ENCODE data around the gene OR4F6.
A peak's percentile ranks its signal among the peaks of the same experiment; 100 is the strongest.
"Not testable (repeated sequence)": the region's sequence is repeated elsewhere in the genome, so short reads cannot be mapped to it uniquely, and the experiment has no call there.

OR4F6 gene, protein sequence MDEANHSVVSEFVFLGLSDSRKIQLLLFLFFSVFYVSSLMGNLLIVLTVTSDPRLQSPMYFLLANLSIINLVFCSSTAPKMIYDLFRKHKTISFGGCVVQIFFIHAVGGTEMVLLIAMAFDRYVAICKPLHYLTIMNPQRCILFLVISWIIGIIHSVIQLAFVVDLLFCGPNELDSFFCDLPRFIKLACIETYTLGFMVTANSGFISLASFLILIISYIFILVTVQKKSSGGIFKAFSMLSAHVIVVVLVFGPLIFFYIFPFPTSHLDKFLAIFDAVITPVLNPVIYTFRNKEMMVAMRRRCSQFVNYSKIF

DNA sequence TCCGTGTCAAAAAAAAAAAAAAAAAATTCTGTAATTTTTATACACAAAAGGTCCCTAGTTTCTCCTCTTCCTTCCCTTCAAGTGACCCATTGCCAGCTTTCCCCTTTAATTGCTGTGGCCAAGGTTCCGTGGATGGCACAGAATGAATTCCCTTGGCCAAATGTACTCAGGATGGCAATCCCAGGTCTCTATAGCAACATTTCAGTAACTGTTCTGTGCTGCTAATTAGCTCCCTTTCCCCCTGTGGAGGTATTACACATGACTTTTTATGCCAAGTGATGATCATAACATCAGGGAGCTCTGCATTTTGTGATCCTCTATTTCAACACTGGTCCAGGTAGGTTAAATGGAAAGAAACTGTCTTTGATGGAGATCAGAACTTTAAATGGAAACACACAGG is at the start of gene OR4F6:
OR4F6 (plus strand) TSS at position 301 of the 400 bp plus-strand sequence. CDS start 2,211 bp downstream, outside the sequence.
- DNase-seq = no peak

DNA sequence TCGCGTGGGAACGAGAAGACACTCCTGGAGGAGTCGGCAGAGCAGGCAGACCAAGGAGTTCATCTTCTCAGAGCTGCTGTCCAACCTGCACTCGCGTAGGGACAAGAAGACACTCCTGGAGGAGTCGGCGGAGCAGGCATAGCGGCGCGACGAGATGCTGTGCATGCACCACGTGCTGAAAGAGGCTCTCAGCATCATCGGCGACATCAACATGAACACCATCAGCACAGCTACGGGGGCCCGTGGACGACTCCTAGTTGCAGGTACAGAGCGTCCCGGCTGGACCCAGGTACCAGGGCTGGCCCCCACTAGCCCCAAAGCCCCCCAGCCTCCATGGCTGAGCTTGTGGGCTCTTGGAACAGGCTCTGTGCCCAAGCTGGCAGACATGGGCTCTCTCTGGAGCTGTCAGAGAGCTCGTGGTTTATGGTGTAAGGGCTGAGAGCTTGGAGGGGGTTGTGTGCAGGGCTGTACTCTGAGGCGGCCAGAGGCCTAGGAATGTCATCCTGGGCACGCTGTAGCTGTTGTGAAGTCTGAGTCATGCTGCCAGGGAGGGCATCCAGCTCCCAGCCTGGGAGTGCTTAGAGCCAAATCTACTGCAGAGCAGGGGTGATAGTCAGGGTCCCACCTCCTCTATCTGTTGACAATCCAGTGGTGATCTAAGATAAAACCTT is 38.5 kb upstream of the OR4F6 start:
- DNase-seq = not testable (repeated sequence)

DNA sequence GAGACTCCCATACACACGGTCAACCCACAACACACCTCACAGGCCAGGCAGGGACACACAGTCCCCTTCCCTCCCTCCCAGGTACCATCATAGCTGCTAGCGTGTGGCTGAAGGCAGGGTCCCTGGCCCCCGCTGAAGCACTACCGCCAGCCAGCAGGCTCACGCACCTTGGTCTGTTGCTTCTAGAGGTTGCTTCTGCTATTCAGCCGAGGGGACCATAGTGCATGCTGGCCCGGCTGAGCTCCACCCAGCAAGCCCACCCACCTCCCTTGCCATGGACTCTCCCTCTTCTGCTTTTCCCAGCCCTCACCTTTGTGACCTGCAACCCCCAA is 38.0 kb upstream of the OR4F6 start:
- DNase-seq = not testable (repeated sequence)

DNA sequence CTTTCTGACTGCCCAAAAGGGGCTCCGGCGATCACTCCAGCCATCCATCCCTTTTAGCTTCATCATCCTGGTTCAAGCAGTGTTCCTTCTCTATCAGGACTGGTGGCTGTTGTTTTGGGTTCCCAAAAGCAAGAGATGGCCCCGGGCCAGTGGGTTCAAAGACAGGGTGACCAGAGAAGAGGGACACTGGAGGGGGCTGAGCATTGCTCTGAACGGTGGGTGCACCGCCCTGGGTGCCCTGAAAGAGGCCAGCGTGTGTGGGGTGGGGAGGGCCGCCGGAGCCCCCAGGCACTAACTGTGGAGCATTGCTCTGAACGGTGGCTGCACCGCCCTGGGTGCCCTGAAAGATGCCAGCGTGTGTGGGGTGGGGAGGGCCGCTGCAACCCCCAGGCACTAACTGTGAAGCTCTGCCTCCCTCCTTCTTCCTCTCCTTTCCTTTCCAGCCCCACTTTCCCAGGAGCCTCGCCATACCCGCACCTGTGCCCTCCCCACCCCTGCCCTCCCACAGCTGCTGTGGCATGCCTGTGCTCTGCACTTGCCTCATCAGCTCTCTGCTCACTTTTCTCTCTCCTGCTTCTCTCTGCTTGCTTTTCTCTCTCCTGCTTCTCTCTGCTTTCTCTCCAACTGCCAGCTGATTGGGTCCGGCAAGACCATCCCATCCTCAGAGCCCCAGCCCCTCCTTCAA is 37.4 kb upstream of the OR4F6 start:
- no peak for DNase-seq

DNA sequence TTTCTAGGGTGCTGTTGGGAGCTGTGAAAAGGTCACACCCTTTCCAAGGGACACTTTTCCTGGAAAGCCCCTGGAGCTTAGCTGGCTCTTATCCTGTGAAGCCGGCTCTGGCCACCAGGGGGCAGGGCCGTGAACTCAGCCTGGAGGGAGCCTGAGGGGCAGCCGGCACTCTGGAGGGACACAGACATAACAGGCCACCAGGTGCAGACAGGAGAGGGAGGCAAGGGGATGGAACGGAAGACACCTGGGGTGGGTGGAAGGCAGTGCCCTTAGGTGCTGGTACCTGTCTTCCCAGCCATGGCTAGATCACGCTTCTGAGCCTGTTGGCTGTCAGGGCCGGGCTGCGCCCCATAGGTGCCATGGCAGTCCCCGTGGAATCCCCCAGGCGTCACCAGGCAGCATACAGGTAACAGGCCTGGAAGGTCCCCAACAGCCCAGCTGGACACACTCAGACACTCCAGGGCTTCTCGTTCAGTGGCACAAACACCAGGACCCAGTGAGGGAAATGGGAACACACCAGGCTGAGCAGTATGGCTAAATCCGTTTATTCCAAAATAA is 36.1 kb upstream of the OR4F6 start:
- DNase-seq = not testable (repeated sequence)

GRCh38 chr15:101772921-101773320 is 30.4 kb upstream of the OR4F6 start:
- DNase-seq = no peak

DNA sequence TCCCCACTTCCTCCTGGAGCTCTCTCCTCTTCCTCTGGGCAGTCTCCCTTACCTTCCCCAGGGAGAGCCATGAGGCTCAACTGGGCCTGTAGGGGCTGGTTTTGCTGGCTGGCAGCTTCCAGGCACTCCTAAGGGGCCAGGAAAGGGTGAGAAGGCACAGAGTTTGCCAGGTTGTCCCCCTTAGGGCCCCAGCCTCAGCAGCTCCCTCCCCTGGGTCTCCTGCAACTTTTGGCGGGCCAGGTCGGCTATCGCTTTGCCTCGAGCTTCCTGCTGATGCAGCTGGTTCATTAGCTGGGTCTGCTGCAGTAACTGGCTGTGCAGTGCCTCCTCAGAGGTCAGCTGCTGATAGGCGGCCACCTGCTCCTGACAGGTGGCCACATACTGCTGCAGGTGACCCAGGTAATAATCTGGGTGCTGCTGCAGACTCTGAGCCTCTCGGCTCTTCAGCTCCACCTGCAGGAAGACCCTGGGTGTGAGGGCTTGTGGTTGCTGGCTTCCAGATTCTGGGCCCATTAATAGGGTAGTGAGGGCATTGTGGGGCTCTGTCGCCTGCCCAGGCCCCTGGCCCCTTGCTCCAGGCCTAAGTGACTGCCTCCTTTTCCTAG is 29.7 kb upstream of the OR4F6 start:
- peak; percentile 2 for DNase-seq

- no peak for DNase-seq
These were observed 28.2 kb upstream of the OR4F6 start for GRCh38 chr15:101775136-101775535.

- DNase-seq = not testable (repeated sequence)
These were observed 24.7 kb upstream of the OR4F6 start for GRCh38 chr15:101778576-101778975.

DNA sequence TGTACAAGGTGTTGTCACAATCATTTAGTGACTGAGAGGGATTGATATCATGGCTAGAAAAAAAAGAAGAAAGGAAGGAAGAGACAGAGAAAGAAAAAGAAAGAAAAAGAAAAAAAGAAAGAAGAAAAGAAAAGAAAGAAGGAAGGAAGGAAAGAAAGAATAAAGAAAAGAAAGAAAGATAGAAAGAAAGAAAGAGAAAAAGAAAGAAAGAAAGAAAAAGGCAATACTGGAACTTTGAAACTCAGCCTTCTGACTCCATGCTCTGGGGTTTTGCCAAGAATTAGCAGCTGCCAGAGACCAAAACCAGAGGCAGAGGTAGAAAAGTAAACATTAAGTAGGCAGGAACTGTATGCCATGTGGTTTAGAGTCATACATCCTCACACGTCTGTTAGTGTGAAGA is 23.1 kb upstream of the OR4F6 start:
- not testable (repeated sequence) for DNase-seq

DNA sequence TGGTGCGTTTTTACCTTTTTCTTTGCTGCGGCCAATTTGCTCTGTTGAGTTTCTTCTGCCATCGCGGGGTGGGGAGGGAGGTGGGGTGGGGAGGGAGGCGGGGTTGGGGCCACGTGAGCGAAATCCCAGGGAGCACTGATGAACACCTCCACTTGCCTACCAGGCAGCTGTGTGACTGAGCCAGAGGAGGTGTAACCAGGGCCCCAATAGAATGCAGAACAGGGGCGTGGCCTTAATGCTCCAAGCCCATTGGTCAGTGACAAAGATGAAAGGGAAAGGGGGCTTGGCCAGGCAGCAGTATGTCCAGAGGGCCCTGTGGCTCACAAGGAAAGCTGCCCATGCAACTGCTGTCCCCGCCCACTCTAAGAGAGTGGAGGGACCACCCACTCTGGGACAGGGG is 21.4 kb upstream of the OR4F6 start:
- no peak for DNase-seq

- no peak for DNase-seq
These were observed 18.7 kb upstream of the OR4F6 start for GRCh38 chr15:101784644-101785043.

DNA sequence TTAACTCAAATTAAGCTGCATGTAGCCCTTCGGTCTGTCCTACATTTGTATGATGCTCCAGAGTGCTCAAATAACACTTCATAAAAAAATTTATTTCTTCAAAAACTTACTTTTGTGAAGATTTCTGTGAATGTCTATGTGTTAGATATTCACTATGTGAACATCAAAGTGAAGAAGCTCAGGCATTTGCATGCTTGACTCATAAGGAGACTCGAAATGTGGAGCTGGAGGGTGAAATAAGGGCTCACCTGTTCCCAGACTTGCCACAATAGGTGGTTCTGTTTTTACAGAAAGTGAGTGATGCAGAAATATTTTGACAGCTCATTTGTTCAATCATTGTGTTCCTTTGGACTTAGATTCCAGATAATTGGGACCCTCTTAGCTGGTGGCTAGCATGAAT is 16.9 kb upstream of the OR4F6 start:
- not testable (repeated sequence) for DNase-seq

GRCh38 chr15:101788001-101788400 is 15.3 kb upstream of the OR4F6 start:
- not testable (repeated sequence) for DNase-seq

DNA sequence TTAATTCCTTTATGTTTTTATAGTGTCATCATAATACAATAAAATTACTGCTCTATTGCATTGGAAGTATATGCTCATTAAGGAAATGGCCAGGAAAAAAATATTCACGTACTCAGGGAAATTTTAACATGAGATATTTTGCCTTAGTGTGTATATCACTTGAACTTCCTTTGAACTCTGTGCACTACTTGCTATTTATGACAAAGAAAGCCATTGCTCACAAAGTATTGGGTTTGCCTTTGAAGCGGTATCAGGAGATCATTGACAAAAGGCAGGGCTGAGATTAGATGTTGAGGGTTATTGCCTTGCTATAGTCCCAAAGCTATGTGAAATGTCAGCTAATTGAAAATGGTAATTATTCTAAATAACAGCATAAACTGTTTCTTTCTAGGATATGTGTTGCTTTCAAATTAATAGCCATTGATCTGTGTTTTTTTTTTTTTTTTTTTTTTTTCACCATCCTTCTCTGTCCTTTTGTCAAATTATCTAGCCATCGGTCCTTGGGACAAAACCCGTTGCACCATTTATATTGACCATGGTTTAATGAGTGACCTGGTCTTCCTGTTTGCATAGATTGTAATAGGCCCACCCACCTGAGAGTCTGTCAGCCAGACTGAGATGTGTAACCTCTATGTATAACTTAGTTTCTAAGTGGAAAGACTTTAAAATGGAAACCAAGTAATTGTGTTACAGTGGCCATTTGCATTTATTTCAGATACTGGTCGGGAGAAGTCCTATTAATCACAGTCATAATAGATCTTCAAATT is 14.6 kb upstream of the OR4F6 start:
- DNase-seq = not testable (repeated sequence)

- not testable (repeated sequence) for DNase-seq
These were observed 12.6 kb upstream of the OR4F6 start for GRCh38 chr15:101790748-101791147.

GRCh38 chr15:101793981-101794380 is 9.3 kb upstream of the OR4F6 start:
- DNase-seq = not testable (repeated sequence)

GRCh38 chr15:101795455-101795854 is 7.9 kb upstream of the OR4F6 start:
- DNase-seq = no peak

GRCh38 chr15:101799665-101800064 is 3.6 kb upstream of the OR4F6 start:
- no peak for DNase-seq

DNA sequence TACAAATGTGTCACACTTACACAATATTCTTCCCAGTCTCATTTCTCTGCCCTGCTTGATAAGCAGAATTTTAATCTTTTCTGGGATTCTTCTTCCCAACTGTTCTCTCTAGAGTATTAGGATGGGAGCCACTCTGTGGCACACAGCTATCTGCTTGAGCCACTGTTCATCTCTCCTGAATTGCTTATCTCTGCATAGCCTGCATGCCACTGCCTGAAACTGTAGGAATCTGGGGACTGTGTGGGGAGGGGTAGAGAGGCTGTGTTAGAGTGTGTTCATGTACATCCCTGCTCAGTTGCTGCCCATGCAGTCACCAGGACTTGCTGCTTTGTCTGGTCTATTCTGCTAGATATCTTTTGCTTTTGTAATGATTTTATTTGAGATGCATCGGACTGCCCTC is 2.3 kb upstream of the OR4F6 start:
- no peak for DNase-seq

- no peak for DNase-seq
These were observed 367 bp downstream of the OR4F6 start for GRCh38 chr15:101803676-101804075.

- no peak for DNase-seq
These were observed 1.1 kb downstream of the OR4F6 start for GRCh38 chr15:101804375-101804774.

Data from CD4-positive, alpha-beta T cell treated with Interleukin-12 subunit alpha and Interleukin-12 subunit beta, for 1 hour (primary cell).